Activated naive CD4-positive, alpha-beta T cell (primary cell): ENCODE measurements around the gene GPR152.
"Not testable (repeated sequence)": the region's sequence is repeated elsewhere in the genome, so short reads cannot be mapped to it uniquely, and the experiment has no call there.

Source experiments
- DNase-seq, 4 experiments: peaks; one replicate each; lab custom pipeline; 2025; lab: John Stamatoyannopoulos, UW

The GPR152 gene

GRCh38 chr11:67439321-67440228 lies 13.0 kb downstream of the GPR152 start:
- no peak for DNase-seq

GRCh38 chr11:67438158-67438902 lies 14.2 kb downstream of the GPR152 start:
- DNase-seq = peak; percentile 32 to 69 (median 48)

GRCh38 chr11:67437809-67438157 lies 14.7 kb downstream of the GPR152 start:
- no peak for DNase-seq

- DNase-seq = peak in 2 of 4 experiments; percentile 75 to 83
Measured at GRCh38 chr11:67437082-67437808, 15.3 kb downstream of the GPR152 start, which contains the start of gene PTPRCAP. Gene PTPRCAP (minus strand): TSS chr11:67437682. CDS start chr11:67437619, 63 bp downstream.

GRCh38 chr11:67436459-67437081 lies 16.0 kb downstream of the GPR152 start:
- peak in 2 of 4 experiments; percentile 38 to 55 for DNase-seq

- no peak for DNase-seq
Measured at GRCh38 chr11:67435727-67436458, 16.6 kb downstream of the GPR152 start.

- DNase-seq = no peak
Measured at GRCh38 chr11:67435031-67435726, 17.4 kb downstream of the GPR152 start.

GRCh38 chr11:67434395-67434881 lies 18.1 kb downstream of the GPR152 start:
- DNase-seq = no peak

- DNase-seq = no peak
Measured at GRCh38 chr11:67433536-67434394, 18.8 kb downstream of the GPR152 start.

GRCh38 chr11:67432655-67433349 lies 19.7 kb downstream of the GPR152 start:
- DNase-seq = no peak

- DNase-seq = no peak
Measured at GRCh38 chr11:67431346-67432249, 20.9 kb downstream of the GPR152 start.

GRCh38 chr11:67429722-67430121 lies 22.8 kb downstream of the GPR152 start:
- no peak for DNase-seq

GRCh38 chr11:67429038-67429668 lies 23.4 kb downstream of the GPR152 start:
- no peak for DNase-seq

GRCh38 chr11:67428052-67429001 lies 24.2 kb downstream of the GPR152 start, which contains the start of gene RPS6KB2:
Gene RPS6KB2 (plus strand): TSS chr11:67428494. CDS start chr11:67428546, 52 bp downstream.
- peak; percentile 95 to 99 (median 98) for DNase-seq

GRCh38 chr11:67427364-67427859 lies 25.1 kb downstream of the GPR152 start:
- DNase-seq = not testable (repeated sequence)
